ENCODE data around the gene COL6A2. TPM values are rescaled to one million over a fixed set of nuclear protein-coding genes. Genes with fewer than 3 reads are reported as not detected.
A peak's percentile ranks its signal among the peaks of the same experiment; 100 is the strongest.

Gene COL6A2
- total RNA-seq, 1 donor from 2014 or later: 933 TPM

DNA sequence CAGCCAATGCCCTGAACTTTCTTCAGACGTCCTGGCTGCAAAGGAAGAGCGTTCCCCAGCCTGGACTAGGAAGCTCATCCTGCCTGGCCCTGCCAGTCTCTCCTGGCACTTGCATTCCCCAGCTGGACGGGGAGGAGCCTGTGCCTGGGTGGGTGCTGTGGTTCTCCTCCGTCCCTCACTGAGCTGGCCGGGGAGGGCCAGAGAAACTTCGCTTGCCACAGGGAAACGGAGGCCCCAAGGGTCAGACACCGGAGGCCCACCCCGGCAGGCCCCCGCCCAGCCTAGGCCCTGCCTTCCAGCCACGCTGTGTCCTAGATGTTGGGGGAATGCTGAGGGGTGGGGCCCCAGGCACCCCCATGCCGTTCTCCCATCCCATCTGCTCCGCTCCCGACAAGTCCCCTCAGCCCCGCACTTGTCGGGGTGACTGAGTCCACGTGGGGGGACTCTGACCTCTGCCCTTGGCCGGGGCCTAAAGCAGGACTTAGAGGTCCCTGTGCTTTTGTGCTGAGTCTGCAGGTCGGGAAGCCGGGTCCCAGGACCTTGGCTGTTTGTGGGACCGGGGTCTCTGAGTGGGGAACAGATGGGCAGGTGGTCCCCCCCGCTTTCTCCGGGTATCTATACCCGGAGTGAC is 52.7 kb downstream of the COL6A2 start:
- no peak overlapping the region for H3K4me3 Mint-ChIP-seq
- H3K36me3 Mint-ChIP-seq: no peaks in the 10 kb centered on the region
- DNase-seq (ENCODE audit: low spot score in 2 of 2, unreplicated experiment in 2 of 2): peak in 1 of 2 experiments; percentile 14
- no peaks in the 10 kb centered on the region for H3K27me3 Mint-ChIP-seq (ENCODE audit: low read depth)
- TF ChIP-seq, protein P1, sequence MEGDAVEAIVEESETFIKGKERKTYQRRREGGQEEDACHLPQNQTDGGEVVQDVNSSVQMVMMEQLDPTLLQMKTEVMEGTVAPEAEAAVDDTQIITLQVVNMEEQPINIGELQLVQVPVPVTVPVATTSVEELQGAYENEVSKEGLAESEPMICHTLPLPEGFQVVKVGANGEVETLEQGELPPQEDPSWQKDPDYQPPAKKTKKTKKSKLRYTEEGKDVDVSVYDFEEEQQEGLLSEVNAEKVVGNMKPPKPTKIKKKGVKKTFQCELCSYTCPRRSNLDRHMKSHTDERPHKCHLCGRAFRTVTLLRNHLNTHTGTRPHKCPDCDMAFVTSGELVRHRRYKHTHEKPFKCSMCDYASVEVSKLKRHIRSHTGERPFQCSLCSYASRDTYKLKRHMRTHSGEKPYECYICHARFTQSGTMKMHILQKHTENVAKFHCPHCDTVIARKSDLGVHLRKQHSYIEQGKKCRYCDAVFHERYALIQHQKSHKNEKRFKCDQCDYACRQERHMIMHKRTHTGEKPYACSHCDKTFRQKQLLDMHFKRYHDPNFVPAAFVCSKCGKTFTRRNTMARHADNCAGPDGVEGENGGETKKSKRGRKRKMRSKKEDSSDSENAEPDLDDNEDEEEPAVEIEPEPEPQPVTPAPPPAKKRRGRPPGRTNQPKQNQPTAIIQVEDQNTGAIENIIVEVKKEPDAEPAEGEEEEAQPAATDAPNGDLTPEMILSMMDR (IDR thresholded peaks at IDR 0.05; ENCODE audit: unreplicated experiment): no peak
- H3K9me3 Mint-ChIP-seq: no peaks in the 10 kb centered on the region
- no peak overlapping the region for H3K27ac Mint-ChIP-seq
- H3K4me1 Mint-ChIP-seq: peaks cover 15% of the 10 kb centered on the region

DNA sequence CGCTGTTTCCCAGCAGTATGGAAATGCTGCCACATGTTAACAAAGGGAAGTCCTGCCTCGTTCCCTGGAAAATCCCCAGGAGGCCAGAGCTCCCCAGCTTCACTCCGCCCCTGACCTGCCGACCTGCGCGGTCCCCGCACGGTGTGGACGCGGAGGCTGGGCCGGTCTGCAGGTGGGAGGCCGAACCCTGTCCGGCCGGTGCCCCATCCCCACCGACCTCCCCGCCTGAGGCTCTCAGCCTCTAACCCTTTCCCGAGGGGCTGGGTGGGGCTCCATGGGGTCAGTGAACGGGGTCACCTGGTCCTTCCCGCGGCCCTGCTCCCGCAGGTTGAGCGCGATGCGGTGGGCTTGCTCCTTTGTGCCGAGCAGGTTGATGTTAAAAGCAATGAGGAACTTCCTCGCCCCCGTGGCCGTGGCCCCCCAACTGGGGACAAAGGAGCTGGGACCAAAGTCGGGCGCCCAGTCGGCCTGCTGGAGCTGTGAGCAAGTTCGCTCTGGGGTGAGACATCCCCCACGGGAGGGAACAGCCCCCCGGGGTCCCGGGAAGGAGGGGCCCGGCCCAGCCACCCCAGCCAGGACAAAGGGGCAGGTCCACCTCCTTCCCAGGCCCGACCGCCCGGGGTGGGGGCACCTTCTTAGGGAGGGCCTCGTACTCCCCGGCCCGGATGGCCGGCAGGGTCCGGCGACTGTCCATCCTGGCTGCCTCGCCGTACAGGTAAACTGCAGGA is 53.5 kb downstream of the COL6A2 start:
- H3K4me1 Mint-ChIP-seq: peaks cover 15% of the 10 kb centered on the region
- no peaks in the 10 kb centered on the region for H3K9me3 Mint-ChIP-seq
- H3K4me3 Mint-ChIP-seq: no peak overlapping the region
- H3K27ac Mint-ChIP-seq: no peak overlapping the region
- peak in 1 of 2 experiments; percentile 38 for DNase-seq (ENCODE audit: low spot score in 2 of 2, unreplicated experiment in 2 of 2)
- TF ChIP-seq, protein P1 (IDR thresholded peaks at IDR 0.05; ENCODE audit: unreplicated experiment): no peak
- H3K36me3 Mint-ChIP-seq: no peaks in the 10 kb centered on the region
- no peaks in the 10 kb centered on the region for H3K27me3 Mint-ChIP-seq (ENCODE audit: low read depth)

DNA sequence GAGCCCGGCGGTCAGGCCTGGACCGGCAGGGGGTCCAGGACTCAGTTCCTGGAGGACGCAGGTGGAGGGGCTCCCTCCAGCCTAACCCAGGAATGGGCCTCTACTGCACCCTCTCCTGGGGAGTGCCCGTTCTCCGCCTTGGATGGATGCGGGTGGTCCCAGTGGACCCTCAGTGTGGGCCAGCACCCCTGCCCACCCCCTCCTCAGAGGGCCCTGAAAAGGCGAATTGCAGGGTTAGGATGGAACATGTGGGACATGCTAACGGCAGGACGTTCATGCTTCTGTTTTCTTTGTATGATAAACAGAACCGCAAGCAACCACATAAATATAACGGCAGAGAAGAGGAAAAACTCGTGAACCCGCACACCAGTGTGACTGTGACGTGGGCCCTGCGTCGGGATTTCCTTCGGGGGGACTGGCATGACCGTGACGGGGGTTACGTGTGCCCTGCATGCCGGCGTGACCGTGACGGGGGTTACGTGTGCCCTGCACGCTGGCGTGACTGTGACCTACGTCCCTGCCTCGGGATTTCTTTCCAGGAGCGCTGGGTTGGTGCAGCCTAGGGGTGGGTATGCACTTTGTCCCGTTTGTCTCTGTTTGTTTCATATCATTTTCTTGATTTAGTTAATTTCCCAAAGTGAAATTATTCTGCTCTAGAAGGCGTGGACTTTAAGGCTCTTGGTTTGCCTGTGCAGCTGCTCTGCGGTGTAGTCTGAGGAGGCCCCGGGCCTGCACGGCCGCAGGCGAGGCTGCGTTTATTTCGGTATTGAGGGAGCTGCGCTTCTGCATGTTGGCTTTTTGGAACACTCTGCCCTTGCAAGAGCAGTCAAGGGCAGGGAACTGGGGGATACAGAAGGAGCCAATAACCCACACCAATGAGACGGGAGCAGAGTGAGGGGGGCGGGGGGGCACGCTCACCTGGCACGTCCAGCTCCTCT is 54.3 kb downstream of the COL6A2 start:
- TF ChIP-seq, protein P1 (IDR thresholded peaks at IDR 0.05; ENCODE audit: unreplicated experiment): no peak
- peak in 1 of 2 experiments; percentile 17 for DNase-seq (ENCODE audit: low spot score in 2 of 2, unreplicated experiment in 2 of 2)
- Mint-ChIP-seq H3K9me3 (no peaks in the 10 kb centered on the region), H3K36me3 (no peaks in the 10 kb centered on the region), H3K27me3 (ENCODE audit: low read depth) (no peaks in the 10 kb centered on the region), H3K4me1 (peaks cover 10% of the 10 kb centered on the region), H3K4me3 (peak overlapping the region; percentile 43), H3K27ac (peak overlapping the region; percentile 72)

DNA sequence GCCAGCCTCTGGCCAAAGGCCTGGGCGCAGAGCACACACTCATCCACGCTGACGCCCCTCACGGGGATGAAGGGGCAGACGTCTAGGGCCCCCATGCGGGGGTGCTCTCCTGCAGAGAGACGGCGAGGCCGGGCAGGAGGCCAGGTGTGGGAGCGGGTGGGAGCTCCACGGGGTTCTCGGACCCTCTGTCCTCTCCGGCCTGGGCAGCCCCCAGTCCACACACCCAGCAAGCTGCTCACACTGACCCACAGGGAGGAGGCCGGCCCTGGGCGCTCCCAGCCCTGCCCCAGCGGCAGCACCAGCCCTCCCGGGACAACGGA is 55.0 kb downstream of the COL6A2 start:
- TF ChIP-seq, protein P1 (IDR thresholded peaks at IDR 0.05; ENCODE audit: unreplicated experiment): no peak
- Mint-ChIP-seq H3K36me3 (no peaks in the 10 kb centered on the region), H3K27ac (no peak overlapping the region), H3K27me3 (ENCODE audit: low read depth) (no peaks in the 10 kb centered on the region), H3K4me1 (peaks cover 8% of the 10 kb centered on the region), H3K9me3 (no peaks in the 10 kb centered on the region), H3K4me3 (no peak overlapping the region)
- no peak for DNase-seq (ENCODE audit: low spot score in 2 of 2, unreplicated experiment in 2 of 2)

DNA sequence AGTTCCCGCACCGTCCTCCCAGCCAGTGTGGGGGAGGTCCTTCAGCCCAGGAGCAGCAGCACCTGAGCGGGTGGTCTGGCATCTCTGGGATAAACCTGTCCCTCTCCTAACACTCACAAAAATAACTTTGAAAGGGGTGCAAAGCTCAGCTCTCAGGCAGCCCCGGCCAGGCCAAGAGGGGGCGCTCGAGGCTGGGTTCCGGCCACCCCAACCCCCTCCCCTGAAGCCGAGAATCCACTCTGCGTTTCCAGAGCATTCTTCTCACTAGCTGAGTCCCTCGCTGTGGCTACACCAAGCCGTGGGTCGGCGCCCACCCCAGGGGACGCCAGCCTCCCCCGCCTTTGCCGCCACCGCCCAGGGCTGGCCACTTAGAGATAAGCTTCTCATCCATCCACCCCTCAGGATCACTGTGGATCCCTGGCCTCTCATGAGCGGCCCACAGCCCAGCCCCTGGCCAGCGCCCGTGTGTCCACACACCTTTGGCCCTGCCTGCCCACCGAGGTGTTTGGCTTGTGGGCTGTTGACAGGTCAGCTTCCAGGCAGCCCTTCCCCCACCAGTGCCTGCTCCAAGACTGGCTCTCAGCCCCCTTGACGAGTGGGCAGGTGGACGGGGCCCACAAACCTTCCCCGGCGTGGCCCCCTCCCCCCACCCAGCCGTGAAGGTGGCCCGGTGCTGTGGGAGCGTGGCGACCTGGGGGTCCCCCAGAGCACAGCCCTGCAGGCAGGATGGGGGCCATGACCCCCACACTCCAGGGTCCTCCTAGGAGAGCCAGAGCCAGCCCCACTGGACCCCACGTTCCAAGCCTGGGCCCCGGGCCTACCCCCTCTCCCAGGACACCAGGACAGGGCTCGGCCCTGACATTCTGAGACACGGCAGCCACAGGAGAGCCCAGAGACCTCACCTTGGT is 55.6 kb downstream of the COL6A2 start:
- peak overlapping the region; percentile 36 for H3K4me3 Mint-ChIP-seq
- no peaks in the 10 kb centered on the region for H3K27me3 Mint-ChIP-seq (ENCODE audit: low read depth)
- H3K4me1 Mint-ChIP-seq: peaks cover 8% of the 10 kb centered on the region
- no peaks in the 10 kb centered on the region for H3K9me3 Mint-ChIP-seq
- TF ChIP-seq, protein P1 (IDR thresholded peaks at IDR 0.05; ENCODE audit: unreplicated experiment): peak; percentile 70
- DNase-seq (ENCODE audit: low spot score in 2 of 2, unreplicated experiment in 2 of 2): peak in 1 of 2 experiments; percentile 83
- H3K36me3 Mint-ChIP-seq: no peaks in the 10 kb centered on the region
- H3K27ac Mint-ChIP-seq: no peak overlapping the region

Data from mesothelial cell of epicardium (in vitro differentiated cells).